GM21528 (cell line): ENCODE results near the gene TUBB2B.

Experiments used
- ATAC-seq: cut with Tn5 transposase; IDR thresholded peaks from one replicate; pipeline ENCODE4 v1.9.1; 2021; ENCODE audit warnings: mild to moderate bottlenecking, moderate library complexity; ENCODE audit not compliant: unreplicated experiment, low FRiP score

TUBB2B gene

DNA sequence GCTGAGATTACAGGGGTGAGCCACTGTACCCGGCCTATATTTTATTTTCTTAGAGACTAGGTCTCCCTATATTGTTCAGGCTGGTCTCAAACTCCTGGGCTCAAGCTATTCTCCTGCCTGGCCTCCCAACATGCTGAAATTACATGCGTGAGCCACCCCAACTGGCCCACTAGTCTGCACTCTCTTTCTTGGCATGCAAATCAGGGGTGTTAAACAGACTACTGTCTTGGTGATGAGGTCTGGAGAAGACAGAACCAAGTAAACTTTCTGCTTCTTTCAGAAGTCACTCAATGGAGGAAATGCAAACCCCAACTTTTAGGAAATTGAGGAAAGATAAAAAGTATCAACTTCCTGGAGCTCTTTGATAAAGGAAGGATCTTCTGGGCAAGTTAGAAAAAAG is 8.0 kb upstream of the TUBB2B start:
- no peak for ATAC-seq

DNA sequence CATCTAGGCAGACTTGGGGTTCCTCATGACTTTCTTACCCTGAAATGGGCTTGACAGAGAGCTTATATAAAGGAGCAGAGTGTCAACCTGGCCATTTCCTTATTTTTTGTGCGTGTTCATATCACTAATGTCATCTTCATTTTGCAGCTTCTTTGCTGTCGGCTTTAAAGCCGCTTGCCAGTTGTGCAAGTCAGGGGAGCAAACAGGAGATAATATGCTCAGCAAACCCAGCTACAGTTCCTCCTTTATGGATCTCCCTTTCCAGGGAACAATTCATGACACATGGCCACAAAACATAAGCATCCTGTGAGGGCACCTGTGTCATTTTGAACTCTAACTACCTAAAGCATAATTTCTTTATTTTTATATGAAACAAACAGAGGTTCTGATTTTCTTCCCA is 6.5 kb upstream of the TUBB2B start:
- no peak for ATAC-seq

DNA sequence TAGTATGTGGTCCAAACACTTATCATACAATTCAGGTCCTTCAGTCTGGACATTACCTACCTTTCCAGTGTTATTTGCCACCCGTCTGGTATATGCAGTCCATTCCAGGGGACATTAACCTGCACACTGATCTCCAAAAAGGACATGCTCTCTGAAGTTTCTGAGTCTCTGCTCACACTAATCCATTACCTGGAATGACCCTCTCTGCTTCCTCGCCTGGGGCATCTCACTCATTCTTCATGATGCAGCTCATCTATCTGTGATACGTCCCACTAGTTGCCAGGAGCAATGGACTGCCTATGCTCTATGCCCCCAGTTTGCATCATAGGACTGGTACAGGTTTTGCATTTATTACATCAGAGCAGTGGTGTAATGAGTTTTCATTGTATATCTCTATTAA is 5.9 kb upstream of the TUBB2B start:
- no peak for ATAC-seq

GRCh38 chr6:3232017-3232945 is 4.8 kb upstream of the TUBB2B start:
- ATAC-seq, result no peak

- ATAC-seq, result no peak
Measured at GRCh38 chr6:3231247-3232016, 4.0 kb upstream of the TUBB2B start.

DNA sequence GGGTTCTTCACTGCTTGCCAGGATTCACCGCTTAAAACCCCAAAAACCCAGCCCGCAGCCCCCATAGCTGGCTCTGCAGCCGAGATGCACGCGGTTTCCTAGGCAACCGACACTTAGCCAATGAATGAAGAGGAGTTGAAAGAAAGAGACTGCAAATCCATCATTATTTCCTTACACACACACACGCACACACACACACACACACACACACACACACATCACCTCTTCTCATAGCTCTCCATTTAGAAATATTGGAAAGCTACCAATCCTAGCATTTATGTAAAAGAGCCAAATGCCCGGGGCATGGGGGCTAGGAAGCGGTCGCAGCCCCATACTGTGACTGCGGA is 3.4 kb upstream of the TUBB2B start:
- no peak for ATAC-seq

DNA sequence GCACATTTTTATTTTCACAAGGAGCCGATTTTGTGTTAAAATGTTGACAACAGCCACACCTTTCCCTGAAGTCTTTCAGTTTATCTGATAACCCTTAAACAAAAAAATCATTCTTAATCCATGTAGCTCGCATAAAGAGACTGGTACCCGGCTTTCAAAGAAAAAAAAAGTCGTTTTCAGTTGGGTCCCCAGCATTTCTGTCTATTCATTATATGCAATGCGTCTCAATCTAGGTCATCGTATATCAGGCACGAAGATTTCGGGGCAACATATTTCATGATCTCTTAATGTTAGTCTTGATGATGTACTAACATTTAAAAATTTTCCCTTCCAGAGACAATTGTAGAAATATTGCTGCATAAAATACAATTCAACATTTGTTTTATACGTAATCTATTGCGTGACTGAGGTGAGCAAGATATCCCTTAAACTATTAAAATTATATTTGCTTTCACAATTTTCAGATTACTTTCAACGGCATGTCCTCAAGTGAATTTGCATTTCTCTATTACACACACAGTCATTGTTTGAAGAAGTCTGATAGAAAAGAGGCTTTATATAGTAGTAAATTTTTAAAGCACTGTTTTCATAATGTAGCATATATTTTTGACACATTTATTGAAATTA is 2.9 kb upstream of the TUBB2B start:
- no peak for ATAC-seq

GRCh38 chr6:3229566-3230178 is 2.2 kb upstream of the TUBB2B start:
- no peak for ATAC-seq

DNA sequence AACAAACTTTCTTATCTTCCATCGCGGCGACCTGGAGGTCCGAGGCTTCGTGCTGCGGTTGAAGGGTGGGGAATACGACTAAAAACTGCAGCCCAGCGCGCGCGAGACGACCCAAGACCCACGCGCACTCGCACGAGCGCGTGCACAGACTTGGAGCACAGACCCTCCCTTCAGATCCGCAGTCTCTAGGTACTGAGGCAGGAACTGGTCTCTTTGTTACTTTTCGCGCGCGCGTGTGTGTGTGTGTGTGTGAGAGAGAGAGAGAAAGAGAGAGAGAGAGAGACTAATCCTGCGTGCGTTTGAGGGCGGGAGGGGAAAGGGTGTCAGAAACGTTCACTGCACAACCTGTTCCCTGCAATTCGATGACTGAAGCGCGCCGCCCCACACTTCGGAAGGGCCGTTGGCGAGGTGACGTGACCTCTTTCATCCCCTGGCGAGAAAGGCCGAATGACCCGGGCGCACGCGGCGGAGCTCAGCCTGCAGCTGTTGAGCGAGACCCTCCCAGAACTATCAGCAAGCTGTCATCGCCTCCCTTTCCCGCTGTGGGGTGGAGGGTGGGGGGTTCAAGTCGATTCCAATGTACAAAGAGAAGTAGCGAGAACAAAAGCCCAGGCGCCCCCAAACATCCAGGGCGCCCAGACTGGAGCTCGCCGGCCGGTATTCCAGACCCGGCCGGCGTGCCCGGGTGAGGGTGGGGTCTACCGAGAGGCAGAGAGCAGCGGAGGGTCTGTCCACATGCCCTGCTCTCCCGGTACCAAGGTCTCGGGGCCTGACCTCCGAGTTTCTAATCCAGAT is 1.5 kb upstream of the TUBB2B start:
- no peak for ATAC-seq

DNA sequence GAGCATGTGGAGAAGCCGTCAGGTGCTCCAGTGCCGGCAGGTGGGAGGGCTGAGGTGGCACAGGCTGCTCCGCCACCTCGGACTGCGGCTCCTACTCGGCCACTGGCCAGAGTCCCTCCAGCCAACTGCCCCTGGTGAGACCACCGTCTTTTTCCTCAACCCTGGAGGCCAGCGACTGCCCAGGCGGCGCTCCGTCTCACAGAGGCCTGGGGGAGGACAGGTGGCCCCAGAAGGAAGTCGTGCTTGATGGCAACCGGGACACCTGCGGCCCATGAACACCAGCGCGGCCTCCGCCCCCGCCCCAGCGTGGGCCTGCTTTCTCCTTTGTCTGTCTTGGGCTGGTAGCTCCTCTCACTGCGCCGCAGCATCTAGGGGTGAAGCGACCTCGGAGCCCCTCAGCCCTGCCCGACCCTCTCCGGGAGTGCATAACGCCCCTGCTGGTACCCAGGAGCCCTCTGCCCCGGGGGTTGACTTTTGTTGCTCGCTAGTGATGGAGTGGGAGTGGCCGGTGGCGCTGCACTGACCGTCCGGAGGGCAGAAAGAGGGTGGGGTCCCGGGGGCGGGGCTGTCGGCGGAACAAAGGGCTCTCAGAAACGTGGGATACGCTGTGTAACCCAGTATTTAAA is 706 bp upstream of the TUBB2B start:
- no peak for ATAC-seq

DNA sequence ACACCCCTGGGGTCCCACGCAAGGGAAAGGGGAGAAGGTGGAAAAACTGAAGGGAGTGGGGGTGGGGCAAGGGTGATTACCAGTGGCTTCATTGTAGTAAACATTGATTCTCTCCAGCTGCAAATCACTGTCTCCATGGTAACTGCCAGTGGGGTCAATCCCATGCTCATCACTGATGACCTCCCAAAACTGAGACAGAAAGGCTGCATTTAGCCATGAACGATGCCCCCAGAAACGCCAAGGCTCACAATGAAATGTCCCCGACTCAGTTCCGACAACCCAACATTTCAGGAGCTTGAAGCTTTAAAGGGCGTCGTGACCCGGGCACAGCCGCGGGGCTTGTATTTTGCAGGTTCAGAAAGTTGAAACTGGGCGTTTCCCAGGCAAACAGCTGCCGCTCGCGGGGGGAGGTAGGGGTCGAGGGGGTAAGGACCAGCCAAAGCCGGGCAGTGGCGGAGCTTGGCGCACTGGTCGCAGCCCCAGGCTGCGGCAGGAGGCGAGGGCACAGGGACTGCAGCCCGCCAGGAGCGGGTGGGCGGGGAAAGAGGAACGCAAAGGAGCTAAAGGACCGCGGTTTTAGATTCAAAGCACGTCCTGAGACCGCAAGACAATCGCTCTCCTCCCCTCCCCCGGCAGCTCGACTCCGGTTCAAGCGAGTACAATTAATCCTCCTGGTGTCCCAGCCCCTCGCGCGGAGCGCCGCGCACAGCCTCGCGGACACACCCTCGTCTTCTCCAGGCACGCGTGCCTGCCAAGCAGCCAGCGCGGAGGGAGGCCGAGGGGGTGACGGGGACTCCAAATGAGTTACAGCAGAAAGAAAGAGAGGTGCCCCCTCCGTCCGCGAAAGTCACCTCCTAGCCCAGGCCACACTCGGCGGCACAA is 731 bp downstream of the TUBB2B start:
- ATAC-seq, result no peak

GRCh38 chr6:3226042-3226441 is 1.4 kb downstream of the TUBB2B start:
- ATAC-seq, result no peak

GRCh38 chr6:3222506-3223038 is 4.9 kb downstream of the TUBB2B start:
- ATAC-seq, result no peak

- ATAC-seq, result no peak
Measured at GRCh38 chr6:3221578-3221977, 5.9 kb downstream of the TUBB2B start.

DNA sequence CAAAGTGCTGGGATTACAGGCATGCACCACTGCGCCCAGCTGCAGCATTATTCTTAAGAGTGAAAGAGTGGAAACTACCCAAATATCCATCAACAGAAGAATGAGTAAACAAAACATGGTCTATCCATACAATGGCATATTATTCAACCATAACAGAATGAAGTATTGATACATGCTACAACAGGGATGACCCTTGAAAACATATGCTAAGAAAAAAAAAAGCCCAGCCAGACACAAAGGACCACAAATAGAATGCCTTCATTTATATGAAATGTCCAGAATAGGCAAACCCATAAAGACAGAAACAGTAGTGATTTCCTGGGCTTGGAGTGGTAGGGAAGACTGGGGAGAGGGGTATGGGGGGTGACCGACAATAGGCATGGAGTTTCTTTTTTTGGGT is 7.1 kb downstream of the TUBB2B start:
- no peak for ATAC-seq

GRCh38 chr6:3218266-3218665 is 9.2 kb downstream of the TUBB2B start:
- no peak for ATAC-seq

GRCh38 chr6:3217286-3217685 is 10.2 kb downstream of the TUBB2B start:
- no peak for ATAC-seq

- ATAC-seq, result no peak
Measured at GRCh38 chr6:3214898-3215297, 12.6 kb downstream of the TUBB2B start.

GRCh38 chr6:3213334-3213695 is 14.1 kb downstream of the TUBB2B start:
- ATAC-seq, result no peak
